GM19397 (cell line): ENCODE data around the gene CTBP2.

ENCODE experiments used
- ATAC-seq: cut with Tn5 transposase; IDR thresholded peaks from one replicate; pipeline ENCODE4 v1.9.1; 2021; ENCODE audit warnings: mild to moderate bottlenecking, moderate library complexity; ENCODE audit not compliant: unreplicated experiment

The CTBP2 gene

DNA sequence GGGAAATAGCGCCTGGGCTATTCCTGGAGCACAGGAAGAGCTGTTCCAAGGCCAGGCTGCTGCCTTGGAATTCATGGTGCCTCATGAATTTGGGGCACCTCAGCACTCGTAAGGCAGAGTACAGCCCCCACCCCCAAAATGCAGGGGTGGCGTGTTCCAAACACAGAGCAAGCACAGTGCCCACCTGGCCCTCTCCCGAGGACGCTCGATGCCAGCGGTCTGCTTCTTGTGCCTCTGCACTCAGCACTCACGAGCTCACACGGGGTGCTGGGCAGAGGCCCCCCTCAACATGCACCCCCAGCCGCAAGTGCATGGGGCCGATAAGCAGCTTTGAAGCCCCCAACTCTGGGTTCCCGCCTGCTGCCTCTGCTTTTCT lies 158.3 kb downstream of the CTBP2 start:
- no peak for ATAC-seq

DNA sequence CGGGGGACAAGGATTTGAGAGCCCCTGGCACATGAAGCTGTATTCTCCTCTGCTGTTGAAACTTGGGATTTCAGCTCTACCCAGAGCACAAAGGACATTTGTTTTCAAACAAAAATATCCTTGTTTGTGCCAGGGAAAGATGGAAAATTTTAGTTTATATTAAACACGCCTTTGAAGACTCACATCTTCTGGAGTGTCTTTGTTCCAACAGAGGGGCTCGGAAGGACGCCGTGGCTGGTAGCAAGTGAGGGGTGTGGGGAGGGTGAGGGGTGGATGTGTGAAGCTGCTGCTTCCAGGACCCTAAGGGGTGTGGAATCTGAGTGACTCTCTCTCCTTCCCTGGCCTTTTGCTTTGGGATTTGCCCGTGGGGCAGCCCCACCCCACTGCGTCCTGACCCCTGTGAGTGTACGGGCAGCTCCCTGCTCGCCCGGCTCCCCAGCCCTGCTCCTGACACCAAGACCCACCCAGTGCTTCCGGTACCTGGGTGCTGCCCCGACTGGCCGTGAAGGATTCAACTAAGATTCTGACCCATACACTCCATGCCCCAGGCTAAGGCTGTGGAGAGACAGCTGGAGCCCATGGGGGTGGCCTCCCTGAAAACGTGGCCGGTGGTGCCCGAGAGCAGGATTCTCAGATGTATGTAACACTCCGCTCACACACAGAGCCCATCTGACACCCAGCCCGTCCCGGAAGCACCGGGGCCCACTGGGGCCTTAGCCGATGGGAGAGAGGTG lies 158.9 kb downstream of the CTBP2 start:
- ATAC-seq = no peak

GRCh38 chr10:125000366-125001312 lies 159.7 kb downstream of the CTBP2 start:
- no peak for ATAC-seq

- no peak for ATAC-seq
These were observed 160.7 kb downstream of the CTBP2 start for GRCh38 chr10:124999433-125000365.

GRCh38 chr10:124998624-124999291 lies 161.6 kb downstream of the CTBP2 start:
- ATAC-seq = no peak

- ATAC-seq = no peak
These were observed 162.4 kb downstream of the CTBP2 start for GRCh38 chr10:124997771-124998623.

DNA sequence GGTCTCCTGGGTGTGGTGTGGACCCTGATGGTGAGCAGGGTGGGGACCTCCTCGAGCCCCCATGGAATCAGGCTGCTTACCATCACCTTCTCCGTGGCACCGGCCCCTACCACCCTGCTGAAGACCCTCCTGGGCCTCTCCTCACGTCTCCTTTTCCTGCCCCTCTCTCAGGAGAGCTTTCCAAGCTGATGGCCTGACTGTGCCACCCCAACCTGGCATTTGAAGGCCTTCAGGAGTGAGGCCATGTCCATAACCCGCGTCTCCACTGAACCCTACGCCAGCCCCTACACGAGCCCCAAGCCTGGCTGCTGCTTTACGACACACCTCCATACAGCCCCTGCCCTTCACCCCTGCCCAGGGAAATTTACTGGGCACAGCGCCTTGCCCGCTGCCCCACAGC lies 163.1 kb downstream of the CTBP2 start:
- no peak for ATAC-seq

DNA sequence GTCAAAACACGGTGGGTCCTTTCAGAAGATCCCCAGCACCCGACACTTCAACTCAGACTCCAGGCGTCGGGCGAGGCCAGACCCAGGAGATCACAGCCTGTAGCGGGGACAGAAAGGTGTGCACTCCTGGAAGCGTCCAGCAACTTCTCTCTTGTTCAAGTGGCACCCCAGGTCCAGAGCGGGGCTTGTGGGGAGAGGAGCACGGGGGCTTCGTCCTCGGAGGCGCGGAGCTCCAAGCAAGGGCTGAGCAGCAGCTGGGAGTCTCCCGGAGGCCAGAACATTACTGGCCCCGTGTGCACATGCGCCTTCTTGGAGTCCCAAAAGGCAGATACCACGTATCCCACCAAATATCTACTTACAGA lies 163.5 kb downstream of the CTBP2 start:
- no peak for ATAC-seq

- ATAC-seq = no peak
These were observed 164.1 kb downstream of the CTBP2 start for GRCh38 chr10:124996127-124996853.

GRCh38 chr10:124995605-124996004 lies 164.8 kb downstream of the CTBP2 start:
- no peak for ATAC-seq

- no peak for ATAC-seq
These were observed 165.5 kb downstream of the CTBP2 start for GRCh38 chr10:124994573-124995473.

- ATAC-seq = no peak
These were observed 166.5 kb downstream of the CTBP2 start for GRCh38 chr10:124993736-124994451.

DNA sequence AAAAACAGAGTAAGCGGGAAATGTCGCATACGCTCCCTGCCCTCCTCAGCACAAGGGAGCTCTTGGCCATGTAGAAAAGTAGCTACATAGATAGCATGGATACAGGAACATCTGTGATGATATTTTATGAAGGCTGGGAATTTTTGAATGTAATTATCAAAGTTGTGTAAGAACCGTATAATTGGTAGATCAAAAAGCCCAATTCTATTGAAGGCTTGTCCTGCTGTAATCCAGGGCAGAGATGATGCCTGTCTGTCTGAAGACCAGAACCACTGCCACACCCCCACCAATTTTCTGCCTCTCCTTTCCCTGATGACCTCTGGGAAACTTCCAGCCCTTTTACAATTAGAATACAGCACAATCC lies 167.0 kb downstream of the CTBP2 start:
- no peak for ATAC-seq

DNA sequence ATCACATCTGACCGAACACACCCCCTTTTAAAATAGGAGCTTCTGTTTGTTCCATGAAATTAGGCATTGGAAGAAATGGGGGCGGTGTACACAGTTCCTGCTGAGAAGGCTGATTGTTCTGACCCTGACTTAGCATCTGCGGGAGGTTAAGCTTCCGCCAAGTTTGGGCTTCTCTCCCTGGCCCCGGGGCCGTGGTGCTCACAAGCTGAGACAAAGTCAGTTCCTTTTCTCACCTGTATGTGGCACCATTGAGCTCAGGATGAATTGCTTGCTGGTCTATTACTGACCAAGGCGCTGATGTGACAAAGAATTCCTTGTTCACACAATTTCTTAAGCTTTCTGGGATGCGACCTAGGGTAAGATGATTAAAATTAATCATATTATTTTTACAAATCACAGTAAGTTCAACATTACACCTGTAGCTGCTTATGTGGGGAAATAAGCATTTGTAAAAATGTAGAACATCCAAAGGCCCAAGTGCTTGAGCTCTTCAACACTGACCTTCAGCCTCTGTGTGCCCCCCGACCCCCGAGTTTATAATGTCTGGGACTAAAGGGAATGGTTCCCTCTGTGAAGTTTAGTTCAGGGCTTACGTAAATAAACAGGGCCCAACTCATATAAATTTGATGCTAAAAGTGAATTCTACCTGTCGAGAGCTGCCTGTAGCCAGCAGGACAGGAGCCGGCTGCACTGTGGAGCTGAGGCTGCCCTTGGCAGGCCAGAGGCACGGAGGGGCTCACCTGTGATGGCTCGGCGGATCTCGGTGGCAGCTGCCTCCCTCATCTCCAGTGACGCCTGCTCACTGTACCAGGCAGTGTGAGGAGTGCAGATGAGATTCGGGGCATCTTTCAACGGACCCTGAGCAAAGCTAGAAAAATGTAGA lies 167.7 kb downstream of the CTBP2 start:
- no peak for ATAC-seq

DNA sequence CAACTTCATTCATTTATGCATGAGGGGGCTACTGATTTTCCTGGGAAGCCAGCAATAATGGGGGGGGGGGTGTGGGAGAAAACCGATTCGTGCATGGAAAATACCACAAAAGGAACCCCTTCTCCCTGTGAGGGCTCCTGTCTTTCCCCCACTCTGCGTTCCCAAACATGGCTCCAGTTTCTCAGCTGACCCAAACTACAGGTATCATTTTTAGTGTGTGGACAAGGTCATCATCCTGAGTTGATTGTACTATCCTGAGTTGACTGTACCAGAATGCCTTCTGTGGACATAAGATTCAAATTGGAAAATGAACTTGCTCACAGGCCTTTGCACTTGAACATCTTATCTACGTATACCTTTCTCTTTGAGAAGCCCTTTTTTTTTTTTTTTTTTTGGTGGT lies 168.5 kb downstream of the CTBP2 start:
- ATAC-seq = no peak
